Measurements from ENCODE around the gene IL1B.

DNA sequence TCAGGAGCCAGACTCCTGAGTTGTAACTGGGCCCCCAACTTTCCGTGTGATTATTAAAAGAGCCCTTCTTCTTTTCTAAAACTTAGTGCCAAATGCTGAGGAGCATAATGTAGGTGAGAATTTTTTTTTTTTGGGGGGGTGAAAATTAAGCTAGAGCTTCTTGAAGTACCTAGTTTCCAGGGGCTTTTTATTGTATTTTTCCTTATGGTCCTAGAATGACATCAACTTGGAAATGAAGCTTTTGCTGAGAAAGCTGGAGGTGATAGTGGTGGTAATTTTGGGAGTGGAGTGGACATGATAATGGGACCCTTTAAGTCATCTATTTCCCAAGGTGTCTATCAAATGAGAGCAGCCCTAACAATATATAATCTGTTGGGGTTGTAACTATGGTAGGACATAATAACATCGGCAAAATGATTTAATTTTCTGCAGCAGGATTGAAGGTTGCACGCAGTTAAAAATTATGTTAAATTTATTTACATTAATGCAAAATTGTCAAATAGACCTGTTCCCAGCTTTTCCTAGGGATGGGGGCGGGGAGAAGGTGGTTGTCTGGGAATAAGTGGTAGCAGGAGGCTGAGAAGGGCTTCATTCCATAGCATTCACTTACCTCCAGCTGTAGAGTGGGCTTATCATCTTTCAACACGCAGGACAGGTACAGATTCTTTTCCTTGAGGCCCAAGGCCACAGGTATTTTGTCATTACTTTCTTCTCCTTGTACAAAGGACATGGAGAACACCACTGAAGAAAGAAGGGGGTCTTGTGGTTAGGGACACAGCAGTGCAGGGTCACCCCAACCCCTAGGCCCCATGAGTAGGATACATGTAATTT is 5.7 kb downstream of the IL1B start:
- no peak for TF ChIP-seq SIN3A (IDR thresholded peaks at IDR 0.05; ENCODE audit: borderline replicate concordance, insufficient read depth, low read length)
- no peak for TF ChIP-seq POLR2AphosphoS5 (IDR thresholded peaks at IDR 0.05; ENCODE audit: low read depth, low read length)
- TF ChIP-seq, protein P1, sequence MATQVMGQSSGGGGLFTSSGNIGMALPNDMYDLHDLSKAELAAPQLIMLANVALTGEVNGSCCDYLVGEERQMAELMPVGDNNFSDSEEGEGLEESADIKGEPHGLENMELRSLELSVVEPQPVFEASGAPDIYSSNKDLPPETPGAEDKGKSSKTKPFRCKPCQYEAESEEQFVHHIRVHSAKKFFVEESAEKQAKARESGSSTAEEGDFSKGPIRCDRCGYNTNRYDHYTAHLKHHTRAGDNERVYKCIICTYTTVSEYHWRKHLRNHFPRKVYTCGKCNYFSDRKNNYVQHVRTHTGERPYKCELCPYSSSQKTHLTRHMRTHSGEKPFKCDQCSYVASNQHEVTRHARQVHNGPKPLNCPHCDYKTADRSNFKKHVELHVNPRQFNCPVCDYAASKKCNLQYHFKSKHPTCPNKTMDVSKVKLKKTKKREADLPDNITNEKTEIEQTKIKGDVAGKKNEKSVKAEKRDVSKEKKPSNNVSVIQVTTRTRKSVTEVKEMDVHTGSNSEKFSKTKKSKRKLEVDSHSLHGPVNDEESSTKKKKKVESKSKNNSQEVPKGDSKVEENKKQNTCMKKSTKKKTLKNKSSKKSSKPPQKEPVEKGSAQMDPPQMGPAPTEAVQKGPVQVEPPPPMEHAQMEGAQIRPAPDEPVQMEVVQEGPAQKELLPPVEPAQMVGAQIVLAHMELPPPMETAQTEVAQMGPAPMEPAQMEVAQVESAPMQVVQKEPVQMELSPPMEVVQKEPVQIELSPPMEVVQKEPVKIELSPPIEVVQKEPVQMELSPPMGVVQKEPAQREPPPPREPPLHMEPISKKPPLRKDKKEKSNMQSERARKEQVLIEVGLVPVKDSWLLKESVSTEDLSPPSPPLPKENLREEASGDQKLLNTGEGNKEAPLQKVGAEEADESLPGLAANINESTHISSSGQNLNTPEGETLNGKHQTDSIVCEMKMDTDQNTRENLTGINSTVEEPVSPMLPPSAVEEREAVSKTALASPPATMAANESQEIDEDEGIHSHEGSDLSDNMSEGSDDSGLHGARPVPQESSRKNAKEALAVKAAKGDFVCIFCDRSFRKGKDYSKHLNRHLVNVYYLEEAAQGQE (IDR thresholded peaks at IDR 0.05; ENCODE audit: insufficient read depth in 1 of 2, low read depth in 2 of 2, low read length in 2 of 2): no peak
